ENCODE data around the gene NAP1L4.

Gene NAP1L4

DNA sequence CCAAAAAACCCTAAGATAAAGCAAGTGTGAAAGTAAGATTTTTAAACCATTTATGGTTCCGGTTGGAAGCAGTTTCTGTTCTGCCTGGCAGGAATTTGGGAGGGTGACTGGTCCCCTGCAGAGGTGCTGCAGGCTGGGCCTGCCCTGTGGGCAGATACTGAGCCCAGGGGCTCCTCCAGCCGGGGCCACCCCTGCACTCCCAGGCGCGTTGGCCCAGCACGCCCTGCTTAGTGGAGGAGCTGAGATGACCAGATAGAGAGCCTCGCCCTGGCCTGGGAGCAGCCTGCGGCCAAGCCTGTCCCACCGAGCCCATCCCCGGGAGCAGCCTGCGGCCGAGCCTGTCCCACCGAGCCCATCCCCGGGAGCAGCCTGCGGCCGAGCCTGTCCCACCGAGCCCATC is 70.9 kb downstream of the NAP1L4 start:
- H3F3A ChIP-seq (ENCODE audit: insufficient read depth, low read length): no peaks in the 10 kb centered on the region
- no peaks in the 10 kb centered on the region for H3K9me2 ChIP-seq (ENCODE audit: low read depth, low read length)
- TF ChIP-seq, protein P1, sequence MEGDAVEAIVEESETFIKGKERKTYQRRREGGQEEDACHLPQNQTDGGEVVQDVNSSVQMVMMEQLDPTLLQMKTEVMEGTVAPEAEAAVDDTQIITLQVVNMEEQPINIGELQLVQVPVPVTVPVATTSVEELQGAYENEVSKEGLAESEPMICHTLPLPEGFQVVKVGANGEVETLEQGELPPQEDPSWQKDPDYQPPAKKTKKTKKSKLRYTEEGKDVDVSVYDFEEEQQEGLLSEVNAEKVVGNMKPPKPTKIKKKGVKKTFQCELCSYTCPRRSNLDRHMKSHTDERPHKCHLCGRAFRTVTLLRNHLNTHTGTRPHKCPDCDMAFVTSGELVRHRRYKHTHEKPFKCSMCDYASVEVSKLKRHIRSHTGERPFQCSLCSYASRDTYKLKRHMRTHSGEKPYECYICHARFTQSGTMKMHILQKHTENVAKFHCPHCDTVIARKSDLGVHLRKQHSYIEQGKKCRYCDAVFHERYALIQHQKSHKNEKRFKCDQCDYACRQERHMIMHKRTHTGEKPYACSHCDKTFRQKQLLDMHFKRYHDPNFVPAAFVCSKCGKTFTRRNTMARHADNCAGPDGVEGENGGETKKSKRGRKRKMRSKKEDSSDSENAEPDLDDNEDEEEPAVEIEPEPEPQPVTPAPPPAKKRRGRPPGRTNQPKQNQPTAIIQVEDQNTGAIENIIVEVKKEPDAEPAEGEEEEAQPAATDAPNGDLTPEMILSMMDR (IDR thresholded peaks at IDR 0.05; ENCODE audit: low read length): no peak
- TF ChIP-seq EZH2 (IDR thresholded peaks at IDR 0.05; ENCODE audit: borderline replicate concordance, low read length): no peak
- H3K9me3 ChIP-seq (ENCODE audit: low read length): no peaks in the 10 kb centered on the region
- H3K36me3 ChIP-seq (ENCODE audit: insufficient read depth, low read length): no peaks in the 10 kb centered on the region
- H3K4me2 ChIP-seq (ENCODE audit: low read length): no peak overlapping the region
- no peaks in the 10 kb centered on the region for H3K79me2 ChIP-seq (ENCODE audit: insufficient read depth, low read length)
- H3K4me3 ChIP-seq (ENCODE audit: low read depth, low read length, poor library complexity, severe bottlenecking): no peak overlapping the region
- no peak overlapping the region for H2AFZ ChIP-seq (ENCODE audit: low read length)
- H3K27me3 ChIP-seq (ENCODE audit: insufficient read depth, low read length): peaks cover 4% of the 10 kb centered on the region; the same call in 1 of the 2 replicates
- H3K4me1 ChIP-seq (ENCODE audit: insufficient read depth, low read length, severe bottlenecking): no peaks in the 10 kb centered on the region
- no peak overlapping the region for H3K9ac ChIP-seq (ENCODE audit: low read length)
- H3K27ac ChIP-seq (ENCODE audit: low read depth, low read length, poor library complexity, severe bottlenecking): no peak overlapping the region
- H4K20me1 ChIP-seq (ENCODE audit: insufficient read depth, low read length): no peaks in the 10 kb centered on the region

DNA sequence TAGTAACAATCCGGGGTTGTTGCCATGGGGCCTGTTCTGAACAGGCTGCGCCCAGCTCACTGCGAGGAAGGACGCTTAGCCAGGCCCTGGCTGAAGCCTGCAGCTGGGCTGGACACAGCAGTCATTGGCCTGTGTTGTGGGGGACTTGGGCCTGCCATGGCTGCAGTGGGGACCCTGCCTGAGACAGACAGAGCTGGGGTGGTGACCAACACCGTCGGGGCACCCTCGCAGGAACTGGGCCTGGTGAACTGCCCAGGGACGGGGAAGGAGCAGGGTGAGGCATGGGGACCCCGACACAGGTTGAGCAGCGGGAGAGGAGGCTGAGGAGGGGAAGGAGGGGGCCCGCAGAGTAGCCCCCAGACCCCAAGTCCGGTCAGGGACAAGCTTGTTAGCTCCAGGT is 71.8 kb downstream of the NAP1L4 start:
- Histone ChIP-seq H4K20me1 (ENCODE audit: insufficient read depth, low read length) (no peaks in the 10 kb centered on the region), H2AFZ (ENCODE audit: low read length) (no peak overlapping the region), H3K27me3 (ENCODE audit: insufficient read depth, low read length) (peaks cover 4% of the 10 kb centered on the region; the same call in 1 of the 2 replicates), H3K27ac (ENCODE audit: low read depth, low read length, poor library complexity, severe bottlenecking) (no peak overlapping the region), H3K4me2 (ENCODE audit: low read length) (no peak overlapping the region), H3K79me2 (ENCODE audit: insufficient read depth, low read length) (no peaks in the 10 kb centered on the region), H3K9me3 (ENCODE audit: low read length) (no peaks in the 10 kb centered on the region), H3K36me3 (ENCODE audit: insufficient read depth, low read length) (no peaks in the 10 kb centered on the region), H3K9me2 (ENCODE audit: low read depth, low read length) (no peaks in the 10 kb centered on the region), H3K4me3 (ENCODE audit: low read depth, low read length, poor library complexity, severe bottlenecking) (no peak overlapping the region), H3K4me1 (ENCODE audit: insufficient read depth, low read length, severe bottlenecking) (no peaks in the 10 kb centered on the region), H3K9ac (ENCODE audit: low read length) (no peak overlapping the region), H3F3A (ENCODE audit: insufficient read depth, low read length) (no peaks in the 10 kb centered on the region)
- TF ChIP-seq, protein P1 (IDR thresholded peaks at IDR 0.05; ENCODE audit: low read length): no peak
- TF ChIP-seq EZH2 (IDR thresholded peaks at IDR 0.05; ENCODE audit: borderline replicate concordance, low read length): no peak

DNA sequence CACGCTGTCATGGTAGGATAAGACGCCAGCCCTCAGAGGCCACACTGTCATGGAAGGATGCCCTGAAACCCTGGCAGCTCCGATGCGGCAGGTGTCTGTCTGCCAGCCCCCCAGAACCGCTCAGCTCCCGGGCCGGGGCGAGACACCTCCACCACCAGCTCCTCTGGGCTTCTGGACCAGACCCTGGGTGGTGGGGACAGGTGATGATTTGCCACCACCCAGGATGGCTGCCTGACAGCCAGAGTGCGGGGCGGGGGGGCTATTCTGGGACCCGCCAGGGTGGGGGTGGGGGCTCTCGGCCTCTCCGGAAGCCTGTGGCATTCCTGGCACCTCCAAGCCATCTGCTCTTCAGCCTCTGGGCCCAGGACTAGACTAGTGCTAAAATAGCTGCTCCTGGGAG is 72.3 kb downstream of the NAP1L4 start:
- H3F3A ChIP-seq (ENCODE audit: insufficient read depth, low read length): no peaks in the 10 kb centered on the region
- H3K4me1 ChIP-seq (ENCODE audit: insufficient read depth, low read length, severe bottlenecking): no peaks in the 10 kb centered on the region
- H4K20me1 ChIP-seq (ENCODE audit: insufficient read depth, low read length): no peaks in the 10 kb centered on the region
- H3K9me3 ChIP-seq (ENCODE audit: low read length): no peaks in the 10 kb centered on the region
- no peaks in the 10 kb centered on the region for H3K9me2 ChIP-seq (ENCODE audit: low read depth, low read length)
- H3K27me3 ChIP-seq (ENCODE audit: insufficient read depth, low read length): peaks cover 4% of the 10 kb centered on the region; the same call in 1 of the 2 replicates
- H3K79me2 ChIP-seq (ENCODE audit: insufficient read depth, low read length): no peaks in the 10 kb centered on the region
- H3K9ac ChIP-seq (ENCODE audit: low read length): no peak overlapping the region
- H3K27ac ChIP-seq (ENCODE audit: low read depth, low read length, poor library complexity, severe bottlenecking): no peak overlapping the region
- no peaks in the 10 kb centered on the region for H3K36me3 ChIP-seq (ENCODE audit: insufficient read depth, low read length)
- H3K4me3 ChIP-seq (ENCODE audit: low read depth, low read length, poor library complexity, severe bottlenecking): no peak overlapping the region
- no peak overlapping the region for H3K4me2 ChIP-seq (ENCODE audit: low read length)
- TF ChIP-seq EZH2 (IDR thresholded peaks at IDR 0.05; ENCODE audit: borderline replicate concordance, low read length): no peak
- TF ChIP-seq, protein P1 (IDR thresholded peaks at IDR 0.05; ENCODE audit: low read length): no peak
- H2AFZ ChIP-seq (ENCODE audit: low read length): no peak overlapping the region

Data from OCI-LY1 (cell line).